ENCODE measurements around the gene MTIF3.

The MTIF3 gene

DNA sequence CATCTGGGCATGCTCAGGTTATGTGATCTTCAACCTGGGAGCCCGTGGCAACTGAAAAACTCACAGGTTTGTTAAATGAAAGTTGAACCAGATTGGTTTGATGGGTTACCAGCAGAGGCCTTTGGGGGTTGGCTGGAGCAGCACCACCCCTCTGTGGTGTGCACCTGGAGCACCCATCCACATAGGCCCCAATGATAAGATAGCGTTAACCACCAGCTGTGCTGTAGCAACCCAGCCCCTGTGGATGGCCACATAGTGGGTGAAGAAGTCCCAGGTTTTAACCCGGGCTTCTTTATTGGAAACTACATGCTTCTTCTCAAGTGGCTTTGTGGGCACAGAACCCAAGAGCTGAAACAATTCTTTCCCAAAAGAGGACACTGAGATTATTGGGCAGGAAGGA lies 22.6 kb upstream of the MTIF3 start:
- Histone ChIP-seq H3K36me3 (ENCODE audit: insufficient read depth, insufficient read length, low read length) (no peaks in the 10 kb centered on the region), H3K27me3 (ENCODE audit: insufficient read depth, insufficient read length) (no peaks in the 10 kb centered on the region), H3K9ac (ENCODE audit: insufficient read length, low read depth) (no peak overlapping the region), H3K4me1 (ENCODE audit: insufficient read depth, insufficient read length) (no peaks in the 10 kb centered on the region), H3K4me3 (ENCODE audit: insufficient read length, low read depth) (no peak overlapping the region), H3K9me3 (ENCODE audit: insufficient read depth, low read length) (no peaks in the 10 kb centered on the region)
- no peak for DNase-seq (ENCODE audit: low read depth, low spot score)
- no peak for TF ChIP-seq ZNF274 (IDR thresholded peaks at IDR 0.05; ENCODE audit: low read depth, low read length)
- no peak for TF ChIP-seq SUZ12 (IDR thresholded peaks at IDR 0.05; ENCODE audit: extremely low read depth, insufficient read depth, insufficient read length)
- no peak for TF ChIP-seq YY1 (IDR thresholded peaks at IDR 0.05; ENCODE audit: insufficient read depth, insufficient read length)

DNA sequence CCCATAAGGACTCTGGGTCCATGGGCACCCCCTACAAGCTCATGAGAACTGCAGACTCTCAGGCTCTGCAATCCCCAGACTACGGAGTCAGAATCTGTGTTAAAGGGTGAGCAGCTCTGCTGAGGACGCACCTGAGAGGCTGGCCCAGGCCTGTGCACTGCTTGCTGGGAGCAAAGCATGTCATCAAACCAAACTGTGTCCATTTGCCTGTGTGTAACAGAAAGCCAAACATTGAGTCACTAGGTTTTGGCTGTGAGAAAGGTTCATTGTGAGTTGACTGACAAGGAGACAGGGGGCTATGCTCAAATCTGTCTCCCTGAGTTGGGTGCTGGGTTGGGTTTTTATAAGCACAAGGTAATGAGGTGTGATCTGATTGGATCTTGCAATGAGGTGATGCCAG lies 22.1 kb upstream of the MTIF3 start:
- DNase-seq (ENCODE audit: low read depth, low spot score), result no peak
- Histone ChIP-seq H3K36me3 (ENCODE audit: insufficient read depth, insufficient read length, low read length) (no peaks in the 10 kb centered on the region), H3K9ac (ENCODE audit: insufficient read length, low read depth) (no peak overlapping the region), H3K27me3 (ENCODE audit: insufficient read depth, insufficient read length) (no peaks in the 10 kb centered on the region), H3K4me1 (ENCODE audit: insufficient read depth, insufficient read length) (no peaks in the 10 kb centered on the region), H3K9me3 (ENCODE audit: insufficient read depth, low read length) (no peaks in the 10 kb centered on the region), H3K4me3 (ENCODE audit: insufficient read length, low read depth) (no peak overlapping the region)
- no peak for TF ChIP-seq ZNF274 (IDR thresholded peaks at IDR 0.05; ENCODE audit: low read depth, low read length)
- TF ChIP-seq SUZ12 (IDR thresholded peaks at IDR 0.05; ENCODE audit: extremely low read depth, insufficient read depth, insufficient read length), result no peak
- TF ChIP-seq YY1 (IDR thresholded peaks at IDR 0.05; ENCODE audit: insufficient read depth, insufficient read length), result no peak

- Histone ChIP-seq H3K27me3 (ENCODE audit: insufficient read depth, insufficient read length) (no peaks in the 10 kb centered on the region), H3K9me3 (ENCODE audit: insufficient read depth, low read length) (no peaks in the 10 kb centered on the region)
Observed at GRCh38 chr13:27470075-27470820, 19.9 kb upstream of the MTIF3 start.

GRCh38 chr13:27466513-27466912 lies 16.1 kb upstream of the MTIF3 start:
- Histone ChIP-seq H3K4me3 (ENCODE audit: insufficient read length, low read depth) (no peak overlapping the region), H3K9me3 (ENCODE audit: insufficient read depth, low read length) (no peaks in the 10 kb centered on the region), H3K4me1 (ENCODE audit: insufficient read depth, insufficient read length) (peaks cover 2% of the 10 kb centered on the region), H3K27me3 (ENCODE audit: insufficient read depth, insufficient read length) (no peaks in the 10 kb centered on the region), H3K36me3 (ENCODE audit: insufficient read depth, insufficient read length, low read length) (no peaks in the 10 kb centered on the region), H3K9ac (ENCODE audit: insufficient read length, low read depth) (no peak overlapping the region)
- DNase-seq (ENCODE audit: low read depth, low spot score), result no peak
- TF ChIP-seq ZNF274 (IDR thresholded peaks at IDR 0.05; ENCODE audit: low read depth, low read length) (no peak), SUZ12 (IDR thresholded peaks at IDR 0.05; ENCODE audit: extremely low read depth, insufficient read depth, insufficient read length) (no peak), YY1 (IDR thresholded peaks at IDR 0.05; ENCODE audit: insufficient read depth, insufficient read length) (no peak)

More at GRCh38 chr13:27470075-27470820, 19.9 kb upstream of the MTIF3 start:
- DNase-seq (ENCODE audit: low read depth, low spot score), result no peak
- TF ChIP-seq YY1 (IDR thresholded peaks at IDR 0.05; ENCODE audit: insufficient read depth, insufficient read length) (no peak), ZNF274 (IDR thresholded peaks at IDR 0.05; ENCODE audit: low read depth, low read length) (no peak), SUZ12 (IDR thresholded peaks at IDR 0.05; ENCODE audit: extremely low read depth, insufficient read depth, insufficient read length) (no peak)
- no peak overlapping the region for H3K4me3 ChIP-seq (ENCODE audit: insufficient read length, low read depth)
- no peaks in the 10 kb centered on the region for H3K4me1 ChIP-seq (ENCODE audit: insufficient read depth, insufficient read length)
- H3K9ac ChIP-seq (ENCODE audit: insufficient read length, low read depth), result no peak overlapping the region
- H3K36me3 ChIP-seq (ENCODE audit: insufficient read depth, insufficient read length, low read length), result no peaks in the 10 kb centered on the region

DNA sequence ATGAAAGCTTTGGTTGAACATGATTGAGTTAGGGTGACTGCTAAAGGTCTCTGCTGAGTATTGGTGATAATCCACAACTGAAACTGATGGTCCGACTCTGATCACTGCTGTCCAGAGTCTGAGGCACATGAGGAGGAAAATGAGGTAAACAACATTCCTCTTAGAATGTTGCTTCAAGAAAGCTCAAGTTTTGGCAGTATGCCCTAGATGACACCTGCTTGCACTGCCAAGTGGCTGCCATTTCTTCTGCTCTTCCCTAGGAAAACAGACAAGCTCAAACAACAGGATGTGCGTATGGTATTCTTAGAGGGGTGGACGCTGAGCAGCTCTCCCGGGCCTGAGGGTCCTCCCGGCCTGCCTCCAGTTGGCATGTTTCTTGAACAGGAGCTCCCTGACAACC lies 15.2 kb upstream of the MTIF3 start:
- Histone ChIP-seq H3K4me3 (ENCODE audit: insufficient read length, low read depth) (no peak overlapping the region), H3K27me3 (ENCODE audit: insufficient read depth, insufficient read length) (no peaks in the 10 kb centered on the region), H3K9ac (ENCODE audit: insufficient read length, low read depth) (no peak overlapping the region), H3K36me3 (ENCODE audit: insufficient read depth, insufficient read length, low read length) (no peaks in the 10 kb centered on the region), H3K9me3 (ENCODE audit: insufficient read depth, low read length) (no peaks in the 10 kb centered on the region), H3K4me1 (ENCODE audit: insufficient read depth, insufficient read length) (peaks cover 2% of the 10 kb centered on the region)
- no peak for DNase-seq (ENCODE audit: low read depth, low spot score)
- TF ChIP-seq YY1 (IDR thresholded peaks at IDR 0.05; ENCODE audit: insufficient read depth, insufficient read length) (no peak), SUZ12 (IDR thresholded peaks at IDR 0.05; ENCODE audit: extremely low read depth, insufficient read depth, insufficient read length) (no peak), ZNF274 (IDR thresholded peaks at IDR 0.05; ENCODE audit: low read depth, low read length) (no peak)

DNA sequence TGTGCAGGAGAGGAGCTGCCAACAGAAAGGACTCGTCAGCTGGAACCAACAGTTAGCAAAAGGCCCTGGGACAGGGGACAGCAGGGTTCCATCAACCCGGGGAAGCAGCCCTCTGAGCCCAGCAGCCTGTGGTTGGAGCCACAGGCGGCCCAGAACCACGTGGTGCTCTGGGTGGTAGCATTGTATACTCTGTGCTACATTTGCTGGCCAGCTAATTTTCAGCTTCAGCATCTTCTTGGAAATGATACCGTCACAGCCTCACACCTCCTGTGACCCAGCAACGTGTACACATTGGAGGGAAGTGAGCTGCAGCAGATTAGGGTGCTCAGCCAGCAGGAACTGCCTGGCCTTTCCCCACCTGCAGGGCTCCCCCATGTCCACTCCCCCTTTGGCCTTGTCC lies 13.1 kb upstream of the MTIF3 start:
- no peak for DNase-seq (ENCODE audit: low read depth, low spot score)
- Histone ChIP-seq H3K4me1 (ENCODE audit: insufficient read depth, insufficient read length) (peaks cover 2% of the 10 kb centered on the region), H3K27me3 (ENCODE audit: insufficient read depth, insufficient read length) (no peaks in the 10 kb centered on the region), H3K36me3 (ENCODE audit: insufficient read depth, insufficient read length, low read length) (no peaks in the 10 kb centered on the region), H3K9me3 (ENCODE audit: insufficient read depth, low read length) (no peaks in the 10 kb centered on the region), H3K9ac (ENCODE audit: insufficient read length, low read depth) (no peak overlapping the region), H3K4me3 (ENCODE audit: insufficient read length, low read depth) (no peak overlapping the region)
- TF ChIP-seq SUZ12 (IDR thresholded peaks at IDR 0.05; ENCODE audit: extremely low read depth, insufficient read depth, insufficient read length), result no peak
- no peak for TF ChIP-seq ZNF274 (IDR thresholded peaks at IDR 0.05; ENCODE audit: low read depth, low read length)
- TF ChIP-seq YY1 (IDR thresholded peaks at IDR 0.05; ENCODE audit: insufficient read depth, insufficient read length), result no peak

GRCh38 chr13:27461940-27462584 lies 11.7 kb upstream of the MTIF3 start:
- DNase-seq (ENCODE audit: low read depth, low spot score), result no peak
- H3K4me1 ChIP-seq (ENCODE audit: insufficient read depth, insufficient read length), result peaks cover 2% of the 10 kb centered on the region
- H3K9me3 ChIP-seq (ENCODE audit: insufficient read depth, low read length), result no peaks in the 10 kb centered on the region
- no peaks in the 10 kb centered on the region for H3K27me3 ChIP-seq (ENCODE audit: insufficient read depth, insufficient read length)
- no peak overlapping the region for H3K4me3 ChIP-seq (ENCODE audit: insufficient read length, low read depth)
- H3K36me3 ChIP-seq (ENCODE audit: insufficient read depth, insufficient read length, low read length), result no peaks in the 10 kb centered on the region
- H3K9ac ChIP-seq (ENCODE audit: insufficient read length, low read depth), result no peak overlapping the region
- TF ChIP-seq ZNF274 (IDR thresholded peaks at IDR 0.05; ENCODE audit: low read depth, low read length) (no peak), SUZ12 (IDR thresholded peaks at IDR 0.05; ENCODE audit: extremely low read depth, insufficient read depth, insufficient read length) (no peak), YY1 (IDR thresholded peaks at IDR 0.05; ENCODE audit: insufficient read depth, insufficient read length) (no peak)

Measured in NT2/D1 (cell line).